B cell (primary cell): ENCODE results near the gene THEM5. TPM values are rescaled to one million over a fixed set of nuclear protein-coding genes. Genes with fewer than 3 reads are reported as not detected.

Source experiments
- ATAC-seq: fragments of 200-7000 bp; cut with Tn5 transposase; one replicate; pipeline ENCODE4 v1.10.0; 2021; ENCODE audit warnings: low read depth, mild to moderate bottlenecking, moderate number of reproducible peaks, moderate library complexity
- CTCF ChIA-PET: fragments of 350-600 bp; sonication (Branson Sonifier 250); formaldehyde crosslinking; loops from one replicate; lab custom pipeline; 2021; ENCODE audit warnings: antibody characterized with exemption, inconsistent platforms; lab: Charles Lee
- POLR2A ChIA-PET: fragments of 350-600 bp; sonication (Branson Sonifier 250); formaldehyde crosslinking; loops from one replicate; lab custom pipeline; 2021; ENCODE audit warnings: antibody characterized with exemption; lab: Charles Lee
- DNase-seq: peaks from one replicate; pipeline ENCODE4 v3.0.0; 2013
- H2AFZ ChIP-seq: 2 replicates; pipeline ENCODE4 v1.6.1; 2012; ENCODE audit warnings: mild to moderate bottlenecking, low read depth, low read length; ENCODE audit not compliant: insufficient read depth, poor library complexity, severe bottlenecking
- H3K27ac ChIP-seq, 2 donors: 1 replicate in 1 of 2; 2 replicates in 1 of 2; pipeline ENCODE4 v1.5.1; 2012 to 2013; ENCODE audit warnings: low read length in 2 of 2, mild to moderate bottlenecking in 2 of 2, moderate library complexity in 1 of 2
- H3K27me3 ChIP-seq, 4 experiments: fragments of 200-600 bp in 1 of 4; sonication (generic) in 1 of 4; replicated peaks in 1 of 4; 1 replicate in 2 of 4; 2 replicates in 2 of 4; pipeline versions ENCODE4 v1.6.1 to v1.7.0; 2013 to 2016; ENCODE audit warnings: low read length in 3 of 4, mild to moderate bottlenecking in 2 of 4, mixed read lengths in 1 of 4, moderate library complexity in 1 of 4; ENCODE audit not compliant: insufficient read depth in 4 of 4, control insufficient read depth in 3 of 4; ENCODE audit errors: control extremely low read depth in 1 of 4
- H3K36me3 ChIP-seq, 2 experiments: replicated peaks in 1 of 2; 1 replicate in 1 of 2; 2 replicates in 1 of 2; pipeline versions ENCODE4 v1.6.1 to v1.7.1; 2013; ENCODE audit warnings: low read length in 1 of 2; ENCODE audit not compliant: insufficient read depth in 2 of 2, control insufficient read depth in 1 of 2; ENCODE audit errors: control extremely low read depth in 1 of 2, extremely low read depth in 1 of 2
- H3K4me1 ChIP-seq, 2 donors: fragments of 200-600 bp in 1 of 2; sonication (generic) in 1 of 2; 1 replicate in 1 of 2; 2 replicates in 1 of 2; pipeline versions ENCODE4 v1.5.1 to v1.6.1; 2013 to 2017; ENCODE audit warnings: low read length in 2 of 2; ENCODE audit not compliant: control insufficient read depth in 2 of 2, insufficient read depth in 2 of 2
- H3K4me2 ChIP-seq: replicated peaks from 2 replicates; pipeline ENCODE3; 2012; ENCODE audit warnings: mild to moderate bottlenecking, low read depth, low read length; ENCODE audit not compliant: poor library complexity, severe bottlenecking
- H3K4me3 ChIP-seq, 5 experiments: fragments of 200-600 bp in 1 of 5; sonication (generic) in 1 of 5; 1 replicate in 3 of 5; 2 replicates in 2 of 5; pipeline versions ENCODE4 v1.5.1 to v1.7.0; 2011 to 2016; ENCODE audit warnings: low read length in 4 of 5, mild to moderate bottlenecking in 4 of 5, low read depth in 2 of 5, control low read depth in 1 of 5, moderate library complexity in 1 of 5; ENCODE audit not compliant: insufficient read depth in 1 of 5; ENCODE audit errors: control extremely low read depth in 1 of 5, extremely low read depth in 1 of 5
- H3K79me2 ChIP-seq: fragments of 200-600 bp; sonication (generic); one replicate; pipeline ENCODE4 v1.6.0; 2016; ENCODE audit warnings: low read length; ENCODE audit not compliant: control insufficient read depth, insufficient read depth
- H3K9ac ChIP-seq: fragments of 200-600 bp; sonication (generic); 2 replicates; pipeline ENCODE4 v1.6.1; 2017; ENCODE audit warnings: mild to moderate bottlenecking, low read length, moderate library complexity
- H3K9me3 ChIP-seq, 3 donors: one replicate each; pipeline versions ENCODE4 v1.6.1 to v1.7.1; 2013; ENCODE audit warnings: low read length in 2 of 3; ENCODE audit not compliant: control insufficient read depth in 2 of 3, insufficient read depth in 1 of 3; ENCODE audit errors: control extremely low read depth in 1 of 3
- H4K20me1 ChIP-seq: 2 replicates; pipeline ENCODE4 v1.6.0; 2012; ENCODE audit warnings: mild to moderate bottlenecking, low read length; ENCODE audit not compliant: insufficient read depth, control insufficient read depth, poor library complexity, severe bottlenecking
- H3K27ac Mint-ChIP-seq: one replicate; pipeline ENCODE4 v1.8.0; 2021; ENCODE audit warnings: mixed read lengths
- H3K27me3 Mint-ChIP-seq: one replicate; pipeline ENCODE4 v1.8.0; 2021; ENCODE audit warnings: mixed read lengths
- H3K4me1 Mint-ChIP-seq: one replicate; pipeline ENCODE4 v1.8.0; 2021; ENCODE audit warnings: mixed read lengths
- H3K4me3 Mint-ChIP-seq: one replicate; pipeline ENCODE4 v1.8.0; 2021; ENCODE audit warnings: mixed read lengths
- H3K9me3 Mint-ChIP-seq: one replicate; pipeline ENCODE4 v1.8.0; 2022; ENCODE audit warnings: mixed read lengths; ENCODE audit not compliant: insufficient read depth
- CTCF ChIP-seq: fragments of 200-600 bp; IDR thresholded peaks from one replicate; pipeline ENCODE4 v1.8.0; 2022; ENCODE audit warnings: antibody characterized with exemption, mild to moderate bottlenecking
- EZH2 ChIP-seq: IDR thresholded peaks from 2 replicates; pipeline ENCODE4 v1.6.1; 2012; ENCODE audit warnings: borderline replicate concordance, low read depth, mild to moderate bottlenecking, moderate library complexity, low read length; ENCODE audit not compliant: insufficient read depth, poor library complexity, severe bottlenecking
- WGBS: methylation state at CpG from one replicate; pipeline ENCODE4 v1.1.5; 2013; ENCODE audit warnings: missing lambda C conversion rate; ENCODE audit not compliant: insufficient coverage; 5-methylcytosine and 5-hydroxymethylcytosine counted together
- intact Hi-C: fragments of 100-400 bp; cut with micrococcal nuclease; formaldehyde crosslinking; loops from one replicate; pipeline ENCODE4 v1.10.0; 2022
- polyA plus RNA-seq: library from polyadenylated mRNA; depleted of rRNA; stranded (reverse); fragments of >200 nt; gene quantifications from 2 replicates; pipeline ENCODE4 v1.2.3, GENCODE V29; 2012
- total RNA-seq, 2 donors: library from RNA; stranded (reverse); fragments of 120-200 nt in 1 of 2; gene quantifications; 1 replicate in 1 of 2; 2 replicates in 1 of 2; pipeline versions ENCODE4 v1.2.3 to v1.2.4, GENCODE V29; 2013 to 2022

The THEM5 gene
- total and polyA plus RNA-seq, 2 donors (not counting 1 experiment from before 2014, with no cell fraction given), result not detected

DNA sequence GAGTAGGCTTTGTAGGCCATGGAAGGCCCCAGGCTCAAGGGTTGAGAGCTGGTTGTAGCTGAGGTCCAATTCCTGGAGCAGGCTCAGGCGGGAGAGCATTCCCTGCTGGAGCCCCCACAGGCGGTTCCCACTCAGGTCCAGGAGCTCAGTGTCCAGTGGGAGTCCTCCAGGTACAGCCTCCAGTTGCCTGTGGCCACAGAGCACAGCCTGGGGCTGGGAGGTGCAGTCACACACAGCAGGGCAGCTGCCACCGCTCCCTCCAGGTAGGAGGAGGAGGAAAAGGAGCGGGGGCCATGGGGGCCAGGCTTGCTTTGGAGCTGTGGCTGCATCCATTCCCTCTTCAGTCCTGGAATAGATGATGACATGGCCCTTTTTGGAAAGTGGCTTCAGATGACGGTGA lies 51.1 kb downstream of the THEM5 start:
- ATAC-seq (no peak), DNase-seq (no peak)
- no peaks in the 10 kb centered on the region for H3K36me3 ChIP-seq
- H3K4me1 ChIP-seq, result peaks cover 6 to 13% of the 10 kb centered on the region in 2 donors
- H3K27me3 Mint-ChIP-seq, result peaks cover 18% of the 10 kb centered on the region
- no peak overlapping the region for H3K4me3 Mint-ChIP-seq
- intact Hi-C loops, result no loop called here
- H3K4me2 ChIP-seq, result no peak overlapping the region
- peaks cover 0 to 22% (median 2%) of the 10 kb centered on the region in 4 experiments for H3K27me3 ChIP-seq
- no peaks in the 10 kb centered on the region for H4K20me1 ChIP-seq
- CTCF ChIA-PET, result interaction anchor here (1.3 kb wide), 1 partner anchor 199 kb away, joined by 5 read pairs; no protein-coding TSS in a partner anchor
- 96% methylated on average over 5 of the region's 5 CpGs for WGBS
- H3K9ac ChIP-seq, result no peak overlapping the region
- H3K27ac ChIP-seq, result no peak overlapping the region
- peaks cover 0 to 3% (median 0%) of the 10 kb centered on the region in 3 donors for H3K9me3 ChIP-seq
- no peaks in the 10 kb centered on the region for H3K9me3 Mint-ChIP-seq
- no peak overlapping the region for H3K27ac Mint-ChIP-seq
- peaks cover 5% of the 10 kb centered on the region for H3K4me1 Mint-ChIP-seq
- no peak overlapping the region for H2AFZ ChIP-seq
- TF ChIP-seq CTCF, result no peak
- no peak for TF ChIP-seq EZH2
- H3K4me3 ChIP-seq, result no peak overlapping the region
- POLR2A ChIA-PET, result no interaction called here
- no peaks in the 10 kb centered on the region for H3K79me2 ChIP-seq

- WGBS, result 95% methylated on average over 7 of the region's 7 CpGs
- peaks cover 0 to 22% (median 2%) of the 10 kb centered on the region in 4 experiments for H3K27me3 ChIP-seq
These were observed 51.7 kb downstream of the THEM5 start for GRCh38 chr1:151801846-151802245.

More at GRCh38 chr1:151801846-151802245, 51.7 kb downstream of the THEM5 start:
- H3K36me3 ChIP-seq, result no peaks in the 10 kb centered on the region
- no peak overlapping the region for H2AFZ ChIP-seq
- Mint-ChIP-seq H3K4me3 (no peak overlapping the region), H3K27ac (no peak overlapping the region), H3K4me1 (peaks cover 5% of the 10 kb centered on the region), H3K9me3 (no peaks in the 10 kb centered on the region), H3K27me3 (peaks cover 18% of the 10 kb centered on the region)
- ATAC-seq, result no peak
- H3K4me1 ChIP-seq, result peaks cover 6 to 13% of the 10 kb centered on the region in 2 donors
- H3K79me2 ChIP-seq, result no peaks in the 10 kb centered on the region
- CTCF ChIA-PET, result no interaction called here
- no peak overlapping the region for H3K9ac ChIP-seq
- peaks cover 0 to 3% (median 0%) of the 10 kb centered on the region in 3 donors for H3K9me3 ChIP-seq
- H3K4me3 ChIP-seq, result no peak overlapping the region
- no peak overlapping the region for H3K4me2 ChIP-seq
- no peak overlapping the region for H3K27ac ChIP-seq
- DNase-seq, result no peak
- intact Hi-C loops, result no loop called here
- POLR2A ChIA-PET, result interaction anchor here (0.6 kb wide), 1 partner anchor 877 kb away, joined by 4 read pairs; no protein-coding TSS in a partner anchor
- TF ChIP-seq EZH2 (no peak), CTCF (no peak)
- H4K20me1 ChIP-seq, result no peaks in the 10 kb centered on the region
